GM10248 (cell line): Measurements from ENCODE around the gene PTPN7.

ENCODE experiments used
- CTCF ChIA-PET: fragments of 300-600 bp; sonication (Branson Sonifier 250); formaldehyde crosslinking; extraction: SDS; loops from one replicate; lab custom pipeline; 2021; ENCODE audit warnings: antibody characterized with exemption; lab: Yijun Ruan, JAX
- POLR2A ChIA-PET: fragments of 350-650 bp; sonication (Branson Sonifier 250); formaldehyde crosslinking; extraction: SDS; loops from one replicate; lab custom pipeline; 2020; ENCODE audit warnings: antibody characterized with exemption; lab: Yijun Ruan, JAX
- DNase-seq: peaks from one replicate; pipeline ENCODE4 v3.0.0; 2012; ENCODE audit errors: extremely low spot score
- CTCF ChIP-seq: IDR thresholded peaks from 2 replicates; pipeline ENCODE4 v1.5.1; 2012; ENCODE audit warnings: mild to moderate bottlenecking, low read depth; ENCODE audit errors: extremely low read depth, missing control alignments, control extremely low read depth

PTPN7 gene

GRCh38 chr1:202104073-202104472, 56.3 kb downstream of the PTPN7 start:
- CTCF ChIA-PET: interaction anchor here (1.2 kb wide), 1 partner anchor 14 kb away, joined by 4 read pairs; no protein-coding TSS in a partner anchor
- DNase-seq: no peak
- TF ChIP-seq CTCF: no peak
- POLR2A ChIA-PET: no interaction called here

GRCh38 chr1:202101184-202101583, 59.2 kb downstream of the PTPN7 start:
- CTCF ChIA-PET: interaction anchor here (1.1 to 1.3 kb wide), 2 partner anchors 12 to 205 kb away, joined by 3 to 4 read pairs; no protein-coding TSS in a partner anchor
- POLR2A ChIA-PET: no interaction called here

More at GRCh38 chr1:202101184-202101583, 59.2 kb downstream of the PTPN7 start:
- no peak for TF ChIP-seq CTCF
- no peak for DNase-seq
